PC-3 (cell line): ENCODE data around the gene VASH2. TPM values are rescaled to one million over a fixed set of nuclear protein-coding genes. Genes with fewer than 3 reads are reported as not detected.

ENCODE experiments used
- ATAC-seq: fragments of 200-7000 bp; cut with Tn5 transposase; 2 replicates; pipeline ENCODE4 v1.9.1; 2020; ENCODE audit warnings: mild to moderate bottlenecking, moderate library complexity
- BruUV-seq: library from RNA; stranded (reverse); fragments of 400-500 nt; replicated peaks from 2 replicates; lab custom pipeline; 2021; lab: Mats Ljungman, UMichigan
- CTCF ChIA-PET: fragments of 300-600 bp; sonication (Branson Sonifier 250); formaldehyde crosslinking; loops from one replicate; lab custom pipeline; 2022; ENCODE audit warnings: antibody characterized with exemption; lab: Charles Lee
- POLR2A ChIA-PET: fragments of 300-600 bp; sonication (Branson Sonifier 250); formaldehyde crosslinking; loops from one replicate; lab custom pipeline; 2022; ENCODE audit warnings: antibody characterized with exemption; ENCODE audit not compliant: unreplicated experiment; lab: Charles Lee
- DNase-seq: peaks from one replicate; pipeline ENCODE4 v3.0.0-alpha.2; 2015
- H2AFZ ChIP-seq: fragments of 300-600 bp; sonication (generic); 2 replicates; pipeline ENCODE4 v1.6.0; 2016; ENCODE audit warnings: antibody characterized with exemption, low read length
- H3F3A ChIP-seq: fragments of 300-600 bp; sonication (generic); one replicate; pipeline ENCODE4 v1.6.0; 2017; ENCODE audit warnings: antibody characterized with exemption, low read length, control low read depth, mild to moderate bottlenecking; ENCODE audit not compliant: unreplicated experiment
- H3K27ac ChIP-seq: fragments of 300-600 bp; sonication (generic); 2 replicates; pipeline ENCODE4 v1.5.1; 2016; ENCODE audit warnings: mild to moderate bottlenecking, low read length
- H3K27me3 ChIP-seq: fragments of 300-600 bp; sonication (generic); 2 replicates; pipeline ENCODE4 v1.6.1; 2016; ENCODE audit warnings: low read length, mixed read lengths
- H3K36me3 ChIP-seq: fragments of 300-600 bp; sonication (generic); 2 replicates; pipeline ENCODE4 v1.6.1; 2016; ENCODE audit warnings: low read depth, mixed run types, low read length, mixed read lengths
- H3K4me1 ChIP-seq: fragments of 300-600 bp; sonication (generic); 2 replicates; pipeline ENCODE4 v1.5.1; 2016; ENCODE audit warnings: low read length; ENCODE audit not compliant: insufficient read depth
- H3K4me2 ChIP-seq: fragments of 300-600 bp; sonication (generic); 2 replicates; pipeline ENCODE4 v1.6.0; 2016; ENCODE audit warnings: low read length
- H3K4me3 ChIP-seq: fragments of 300-600 bp; sonication (generic); 2 replicates; pipeline ENCODE4 v1.5.1; 2016; ENCODE audit warnings: mild to moderate bottlenecking, low read length, mixed read lengths
- H3K79me2 ChIP-seq: fragments of 300-600 bp; sonication (generic); 2 replicates; pipeline ENCODE4 v1.6.1; 2017; ENCODE audit warnings: low read length, mixed read lengths
- H3K9ac ChIP-seq: fragments of 300-600 bp; sonication (generic); 2 replicates; pipeline ENCODE4 v1.6.0; 2016; ENCODE audit warnings: mild to moderate bottlenecking, low read length
- H3K9me2 ChIP-seq: fragments of 300-600 bp; sonication (generic); replicated peaks from 2 replicates; pipeline ENCODE4 v1.6.1; 2016; ENCODE audit warnings: mixed run types, low read length, mixed read lengths
- H3K9me3 ChIP-seq: fragments of 300-600 bp; sonication (generic); 2 replicates; pipeline ENCODE4 v1.6.1; 2016; ENCODE audit warnings: low read length, mixed read lengths
- H4K20me1 ChIP-seq: fragments of 300-600 bp; sonication (generic); 2 replicates; pipeline ENCODE4 v1.6.1; 2016; ENCODE audit warnings: low read length, mixed read lengths
- CTCF ChIP-seq: fragments of 300-600 bp; sonication (generic); conservative IDR thresholded peaks from 2 replicates; pipeline ENCODE4 v1.5.1; 2017; ENCODE audit warnings: antibody characterized with exemption, low read depth, mild to moderate bottlenecking, low read length
- EZH2 ChIP-seq: fragments of 300-600 bp; sonication (generic); IDR thresholded peaks from one replicate; pipeline ENCODE4 v1.6.1; 2017; ENCODE audit warnings: antibody characterized with exemption, mild to moderate bottlenecking, low read length; ENCODE audit not compliant: unreplicated experiment
- EZH2phosphoT487 ChIP-seq: fragments of 300-600 bp; sonication (generic); IDR thresholded peaks from 2 replicates; pipeline ENCODE4 v1.6.1; 2018; ENCODE audit warnings: mild to moderate bottlenecking, antibody characterized with exemption, low read length, borderline replicate concordance
- intact Hi-C: fragments of 100-400 bp; cut with micrococcal nuclease; formaldehyde crosslinking; loops from 2 replicates; pipeline ENCODE4 v1.9.0; 2023
- total RNA-seq: library from RNA; depleted of rRNA; stranded (reverse); fragments of >200 nt; gene quantifications from 2 replicates; pipeline ENCODE4 v1.2.3, GENCODE V29; 2014

VASH2 gene
- total RNA-seq, 1 experiment from 2014 or later: 4.7 TPM

- CTCF ChIA-PET: interaction anchor here (0.6 kb wide), 1 partner anchor 279 kb away, joined by 3 read pairs; no protein-coding TSS in a partner anchor
- TF ChIP-seq EZH2phosphoT487 (no peak), EZH2 (no peak), CTCF (no peak)
- Histone ChIP-seq H3K9me2 (no peaks in the 10 kb centered on the region), H3K4me3 (no peak overlapping the region), H3K9ac (no peak overlapping the region), H3K27me3 (no peaks in the 10 kb centered on the region), H3K79me2 (no peaks in the 10 kb centered on the region), H3K36me3 (no peaks in the 10 kb centered on the region), H3K4me2 (no peak overlapping the region), H3F3A (no peaks in the 10 kb centered on the region), H3K27ac (no peak overlapping the region), H3K9me3 (no peaks in the 10 kb centered on the region), H3K4me1 (no peaks in the 10 kb centered on the region), H2AFZ (no peak overlapping the region), H4K20me1 (no peaks in the 10 kb centered on the region)
- intact Hi-C loops: no loop called here
- no peak for DNase-seq
- POLR2A ChIA-PET: no interaction called here
- no TSS peak for BruUV-seq
- no peak for ATAC-seq
These were observed 29.9 kb downstream of the VASH2 start for GRCh38 chr1:212980123-212980785.

- CTCF ChIA-PET: no interaction called here
- no peaks in the 10 kb centered on the region for H3K9me2 ChIP-seq
- no peak overlapping the region for H2AFZ ChIP-seq
- H3K9me3 ChIP-seq: no peaks in the 10 kb centered on the region
- BruUV-seq: no TSS peak
- no peaks in the 10 kb centered on the region for H3K36me3 ChIP-seq
- no peaks in the 10 kb centered on the region for H3K4me1 ChIP-seq
- TF ChIP-seq CTCF (no peak), EZH2phosphoT487 (no peak), EZH2 (no peak)
- no peaks in the 10 kb centered on the region for H4K20me1 ChIP-seq
- no peaks in the 10 kb centered on the region for H3F3A ChIP-seq
- H3K27me3 ChIP-seq: no peaks in the 10 kb centered on the region
- DNase-seq (no peak), ATAC-seq (no peak)
- no peak overlapping the region for H3K27ac ChIP-seq
- H3K4me2 ChIP-seq: no peak overlapping the region
- H3K79me2 ChIP-seq: no peaks in the 10 kb centered on the region
- H3K9ac ChIP-seq: no peak overlapping the region
- intact Hi-C loops: no loop called here
- no peak overlapping the region for H3K4me3 ChIP-seq
- POLR2A ChIA-PET: no interaction called here
These were observed 30.7 kb downstream of the VASH2 start for GRCh38 chr1:212981025-212981495.

- Histone ChIP-seq H3F3A (no peaks in the 10 kb centered on the region), H3K4me2 (no peak overlapping the region), H3K27ac (no peak overlapping the region), H3K79me2 (no peaks in the 10 kb centered on the region), H3K9me2 (no peaks in the 10 kb centered on the region), H4K20me1 (no peaks in the 10 kb centered on the region), H3K27me3 (no peaks in the 10 kb centered on the region), H3K4me1 (no peaks in the 10 kb centered on the region), H2AFZ (no peak overlapping the region), H3K4me3 (no peak overlapping the region), H3K36me3 (no peaks in the 10 kb centered on the region), H3K9me3 (no peaks in the 10 kb centered on the region), H3K9ac (no peak overlapping the region)
- no peak for DNase-seq
- ATAC-seq: no peak
- CTCF ChIA-PET: no interaction called here
- no TSS peak for BruUV-seq
- POLR2A ChIA-PET: no interaction called here
- intact Hi-C loops: no loop called here
- TF ChIP-seq CTCF (no peak), EZH2 (no peak), EZH2phosphoT487 (no peak)
These were observed 31.4 kb downstream of the VASH2 start for GRCh38 chr1:212981571-212982328.
